H9 (cell line): ENCODE data around the gene B4GALNT1. TPM values are rescaled to one million over a fixed set of nuclear protein-coding genes. Genes with fewer than 3 reads are reported as not detected.
"Not testable (repeated sequence)": the region's sequence is repeated elsewhere in the genome, so short reads cannot be mapped to it uniquely, and the experiment has no call there.

Experiments
- DNase-seq: peaks from one replicate; pipeline ENCODE4 v3.0.0-alpha.2; 2017
- H2AFZ ChIP-seq: one replicate; pipeline ENCODE4 v1.6.1; 2013; ENCODE audit warnings: mild to moderate bottlenecking, low read length, control low read depth, moderate library complexity
- H2AK5ac ChIP-seq: 2 replicates; pipeline ENCODE4 v1.6.1; 2013; ENCODE audit warnings: low read length, control low read depth, mixed read lengths; ENCODE audit not compliant: insufficient read length
- H2BK120ac ChIP-seq: one replicate; pipeline ENCODE4 v1.6.1; 2013; ENCODE audit warnings: low read depth, mild to moderate bottlenecking, low read length, control low read depth, inconsistent platforms; ENCODE audit not compliant: poor library complexity, severe bottlenecking
- H2BK12ac ChIP-seq: 2 replicates; pipeline ENCODE4 v1.6.1; 2013; ENCODE audit warnings: low read length, control low read depth, mixed read lengths, low read depth; ENCODE audit not compliant: insufficient read length
- H2BK15ac ChIP-seq: 2 replicates; pipeline ENCODE4 v1.6.1; 2013; ENCODE audit warnings: low read depth, low read length, control low read depth
- H2BK20ac ChIP-seq: one replicate; pipeline ENCODE4 v1.6.1; 2013; ENCODE audit warnings: low read depth, mild to moderate bottlenecking, low read length, control low read depth, inconsistent platforms; ENCODE audit not compliant: poor library complexity, severe bottlenecking
- H2BK5ac ChIP-seq: 2 replicates; pipeline ENCODE4 v1.6.1; 2013; ENCODE audit warnings: low read length, control low read depth, mixed read lengths; ENCODE audit not compliant: insufficient read length
- H3K14ac ChIP-seq: 2 replicates; pipeline ENCODE4 v1.6.1; 2013; ENCODE audit warnings: low read length, control low read depth; ENCODE audit not compliant: insufficient read depth
- H3K18ac ChIP-seq: 2 replicates; pipeline ENCODE4 v1.6.1; 2013; ENCODE audit warnings: low read depth, mild to moderate bottlenecking, mixed read lengths, low read length, control low read depth; ENCODE audit not compliant: insufficient read length
- H3K23ac ChIP-seq: 2 replicates; pipeline ENCODE4 v1.6.1; 2013; ENCODE audit warnings: low read length, control low read depth, mixed read lengths, low read depth; ENCODE audit not compliant: insufficient read length
- H3K23me2 ChIP-seq: 2 replicates; pipeline ENCODE4 v1.6.1; 2013; ENCODE audit warnings: low read depth, mild to moderate bottlenecking, mixed read lengths, low read length, control low read depth; ENCODE audit not compliant: insufficient read length, poor library complexity, severe bottlenecking
- H3K27ac ChIP-seq: 2 replicates; pipeline ENCODE4 v1.5.1; 2013; ENCODE audit warnings: low read length, control low read depth, mixed read lengths, low read depth; ENCODE audit not compliant: insufficient read length
- H3K27me3 ChIP-seq: 2 replicates; pipeline ENCODE4 v1.6.1; 2013; ENCODE audit warnings: low read length, control low read depth, inconsistent platforms; ENCODE audit not compliant: insufficient read depth
- H3K4ac ChIP-seq: 2 replicates; pipeline ENCODE4 v1.6.1; 2013; ENCODE audit warnings: low read depth, mild to moderate bottlenecking, control low read depth, inconsistent platforms, low read length, moderate library complexity
- H3K4me1 ChIP-seq: 2 replicates; pipeline ENCODE4 v1.6.1; 2013; ENCODE audit warnings: low read length, control low read depth, inconsistent platforms; ENCODE audit not compliant: insufficient read depth
- H3K4me2 ChIP-seq: 2 replicates; pipeline ENCODE4 v1.6.1; 2013; ENCODE audit warnings: low read length, control low read depth, mixed read lengths; ENCODE audit not compliant: insufficient read length, insufficient read depth
- H3K56ac ChIP-seq: 2 replicates; pipeline ENCODE4 v1.6.1; 2013; ENCODE audit warnings: low read depth, mild to moderate bottlenecking, mixed read lengths, low read length, control low read depth; ENCODE audit not compliant: insufficient read length
- H3K79me1 ChIP-seq: 2 replicates; pipeline ENCODE4 v1.6.1; 2013; ENCODE audit warnings: low read depth, mild to moderate bottlenecking, moderate library complexity, low read length, control low read depth, inconsistent platforms; ENCODE audit not compliant: insufficient read depth, poor library complexity, severe bottlenecking
- H3K79me2 ChIP-seq: 2 replicates; pipeline ENCODE4 v1.6.1; 2013; ENCODE audit warnings: low read length, control low read depth, inconsistent platforms; ENCODE audit not compliant: insufficient read depth
- H3K9ac ChIP-seq: 2 replicates; pipeline ENCODE4 v1.6.1; 2013; ENCODE audit warnings: low read length, control low read depth, mixed read lengths; ENCODE audit not compliant: insufficient read length; ENCODE audit errors: extremely low read depth
- H3K9me3 ChIP-seq: one replicate; pipeline ENCODE4 v1.6.1; 2013; ENCODE audit warnings: low read depth, low read length, inconsistent platforms; ENCODE audit not compliant: control insufficient read depth
- H3T11ph ChIP-seq: one replicate; pipeline ENCODE4 v1.6.1; 2013; ENCODE audit warnings: mild to moderate bottlenecking, low read length, control low read depth, inconsistent platforms
- H4K20me1 ChIP-seq: one replicate; pipeline ENCODE4 v1.6.1; 2013; ENCODE audit not compliant: control insufficient read depth, insufficient read length, insufficient read depth
- H4K5ac ChIP-seq: 2 replicates; pipeline ENCODE4 v1.6.1; 2013; ENCODE audit warnings: low read depth, mild to moderate bottlenecking, mixed read lengths, low read length, control low read depth; ENCODE audit not compliant: insufficient read length
- H4K8ac ChIP-seq: replicated peaks from 2 replicates; pipeline ENCODE4 v1.6.1; 2013; ENCODE audit warnings: low read length, control low read depth, mixed read lengths, low read depth; ENCODE audit not compliant: insufficient read length
- H4K91ac ChIP-seq: 2 replicates; pipeline ENCODE4 v1.6.1; 2013; ENCODE audit warnings: low read depth, mild to moderate bottlenecking, moderate library complexity, mixed read lengths, low read length, control low read depth; ENCODE audit not compliant: insufficient read length
- H3K27ac Mint-ChIP-seq, 3 experiments: 2 replicates in 2 of 3; 3 replicates in 1 of 3; pipeline ENCODE4 v1.8.0; 2020 to 2021; ENCODE audit warnings: mixed read lengths in 3 of 3, mild to moderate bottlenecking in 1 of 3, moderate library complexity in 1 of 3
- H3K27me3 Mint-ChIP-seq: 2 replicates; pipeline ENCODE4 v1.8.0; 2021; ENCODE audit warnings: low read depth, mild to moderate bottlenecking, moderate library complexity, mixed read lengths
- H3K36me3 Mint-ChIP-seq, 3 experiments: 2 replicates in 2 of 3; 3 replicates in 1 of 3; pipeline ENCODE4 v1.8.0; 2020 to 2021; ENCODE audit warnings: low read depth in 3 of 3, mixed read lengths in 3 of 3; ENCODE audit not compliant: insufficient read depth in 1 of 3
- H3K4me1 Mint-ChIP-seq, 2 experiments: 2 replicates each; pipeline ENCODE4 v1.8.0; 2020; ENCODE audit warnings: mixed read lengths in 2 of 2
- H3K4me3 Mint-ChIP-seq, 2 experiments: 2 replicates in 1 of 2; 3 replicates in 1 of 2; pipeline ENCODE4 v1.8.0; 2020 to 2021; ENCODE audit warnings: mild to moderate bottlenecking in 2 of 2, mixed read lengths in 2 of 2, moderate library complexity in 1 of 2
- H3K9me3 Mint-ChIP-seq, 2 experiments: 2 replicates in 1 of 2; 3 replicates in 1 of 2; pipeline ENCODE4 v1.8.0; 2020; ENCODE audit warnings: mild to moderate bottlenecking in 2 of 2, mixed read lengths in 2 of 2, moderate library complexity in 1 of 2
- WGBS: extraction: QIAGEN DNeasy Blood & Tissue Kit; methylation state at CpG from one replicate; pipeline ENCODE4 v1.1.7; 2013; ENCODE audit warnings: missing lambda C conversion rate, low lambda C conversion rate, mixed read lengths; ENCODE audit not compliant: insufficient read length; ENCODE audit errors: extremely low coverage; 5-methylcytosine and 5-hydroxymethylcytosine counted together
- total RNA-seq: library from RNA; stranded (reverse); gene quantifications from 2 replicates; pipeline ENCODE4 v1.2.1, GENCODE V29; 2021
- TF ChIP-seq, protein P1 (sequence below): fragments of 200-600 bp; sonication (generic); conservative IDR thresholded peaks from 3 replicates; pipeline ENCODE4 v1.8.0; 2021; ENCODE audit warnings: antibody characterized with exemption, mild to moderate bottlenecking

The B4GALNT1 gene
- total RNA-seq, 1 experiment from 2014 or later, result 2.3 TPM

DNA sequence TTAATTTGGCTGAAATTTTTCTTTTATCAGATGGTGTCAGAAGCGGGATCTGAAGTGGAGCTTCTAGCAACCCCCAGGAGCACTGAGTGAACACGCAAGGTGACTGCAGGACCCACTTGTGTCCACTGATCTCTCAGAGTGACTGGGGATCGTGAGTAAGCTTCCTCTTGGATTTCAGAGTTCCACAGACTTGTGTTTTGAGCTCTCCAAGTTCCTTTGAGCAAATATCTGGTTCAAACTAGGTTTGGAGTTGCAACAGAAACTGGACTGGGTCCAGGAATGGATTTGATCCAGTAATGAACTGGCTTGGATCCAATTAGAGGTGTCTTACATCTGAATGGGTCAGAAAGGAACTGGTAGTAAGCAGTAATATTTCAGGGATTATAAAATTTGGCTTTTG is 24.7 kb upstream of the B4GALNT1 start:
- H3K4me1 Mint-ChIP-seq, result no peaks in the 10 kb centered on the region
- H3K79me2 ChIP-seq, result no peaks in the 10 kb centered on the region
- H3K27ac ChIP-seq, result no peak overlapping the region
- H3K9ac ChIP-seq, result no peak overlapping the region
- H3K27ac Mint-ChIP-seq, result no peak overlapping the region
- H3K27me3 ChIP-seq, result no peaks in the 10 kb centered on the region
- no peak overlapping the region for H3K56ac ChIP-seq
- no peaks in the 10 kb centered on the region for H3K4me1 ChIP-seq
- DNase-seq, result no peak
- H2BK5ac ChIP-seq, result no peak overlapping the region
- no peak overlapping the region for H3K4me2 ChIP-seq
- H2BK20ac ChIP-seq, result no peak overlapping the region
- H3K27me3 Mint-ChIP-seq, result peaks cover 23% of the 10 kb centered on the region
- H3K4me3 Mint-ChIP-seq, result no peak overlapping the region
- no peak overlapping the region for H2BK120ac ChIP-seq
- H3K23me2 ChIP-seq, result no peaks in the 10 kb centered on the region
- no peak overlapping the region for H2AFZ ChIP-seq
- H4K8ac ChIP-seq, result no peak overlapping the region
- H3K9me3 Mint-ChIP-seq, result peaks cover 72 to 79% of the 10 kb centered on the region in 2 experiments
- H3K14ac ChIP-seq, result no peak overlapping the region
- H3K79me1 ChIP-seq, result no peaks in the 10 kb centered on the region
- H4K5ac ChIP-seq, result no peak overlapping the region
- H3K36me3 Mint-ChIP-seq, result peaks cover 0 to 14% (median 7%) of the 10 kb centered on the region in 3 experiments; a peak in 3 of 7 replicates
- no peak overlapping the region for H2AK5ac ChIP-seq
- H4K20me1 ChIP-seq, result no peaks in the 10 kb centered on the region
- H2BK15ac ChIP-seq, result no peak overlapping the region
- no peak overlapping the region for H3K23ac ChIP-seq
- WGBS, result no CpG with 5 or more reads among the region's 3 CpGs
- no peak overlapping the region for H4K91ac ChIP-seq
- no peak overlapping the region for H3T11ph ChIP-seq
- H3K9me3 ChIP-seq, result no peaks in the 10 kb centered on the region
- H3K4ac ChIP-seq, result no peak overlapping the region
- H2BK12ac ChIP-seq, result no peak overlapping the region
- no peak overlapping the region for H3K18ac ChIP-seq
- TF ChIP-seq, protein P1, sequence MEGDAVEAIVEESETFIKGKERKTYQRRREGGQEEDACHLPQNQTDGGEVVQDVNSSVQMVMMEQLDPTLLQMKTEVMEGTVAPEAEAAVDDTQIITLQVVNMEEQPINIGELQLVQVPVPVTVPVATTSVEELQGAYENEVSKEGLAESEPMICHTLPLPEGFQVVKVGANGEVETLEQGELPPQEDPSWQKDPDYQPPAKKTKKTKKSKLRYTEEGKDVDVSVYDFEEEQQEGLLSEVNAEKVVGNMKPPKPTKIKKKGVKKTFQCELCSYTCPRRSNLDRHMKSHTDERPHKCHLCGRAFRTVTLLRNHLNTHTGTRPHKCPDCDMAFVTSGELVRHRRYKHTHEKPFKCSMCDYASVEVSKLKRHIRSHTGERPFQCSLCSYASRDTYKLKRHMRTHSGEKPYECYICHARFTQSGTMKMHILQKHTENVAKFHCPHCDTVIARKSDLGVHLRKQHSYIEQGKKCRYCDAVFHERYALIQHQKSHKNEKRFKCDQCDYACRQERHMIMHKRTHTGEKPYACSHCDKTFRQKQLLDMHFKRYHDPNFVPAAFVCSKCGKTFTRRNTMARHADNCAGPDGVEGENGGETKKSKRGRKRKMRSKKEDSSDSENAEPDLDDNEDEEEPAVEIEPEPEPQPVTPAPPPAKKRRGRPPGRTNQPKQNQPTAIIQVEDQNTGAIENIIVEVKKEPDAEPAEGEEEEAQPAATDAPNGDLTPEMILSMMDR, result no peak

DNA sequence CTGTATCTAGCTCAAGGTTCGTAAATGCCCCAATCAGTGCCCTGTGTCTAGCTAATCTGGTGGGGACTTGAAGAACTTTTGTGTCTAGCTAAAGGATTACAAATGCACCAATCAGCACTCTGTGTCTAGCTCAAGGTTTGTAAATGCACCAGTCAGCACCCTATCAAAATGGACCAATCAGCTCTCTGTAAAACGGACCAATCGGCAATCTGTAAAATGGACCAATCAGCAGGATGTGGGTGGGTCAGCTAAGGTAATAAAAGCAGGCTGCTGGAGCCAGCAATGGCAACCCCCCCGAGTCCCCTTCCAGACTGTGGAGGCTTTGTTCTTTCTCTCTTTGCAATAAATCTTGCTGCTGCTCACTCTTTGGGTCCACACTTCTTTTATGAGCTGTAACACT is 23.4 kb upstream of the B4GALNT1 start:
- not testable (repeated sequence) for H3K18ac ChIP-seq, H3K4me2 ChIP-seq, H3K4ac ChIP-seq, H4K91ac ChIP-seq, H3K4me3 Mint-ChIP-seq, H2AFZ ChIP-seq, H4K5ac ChIP-seq, H2BK15ac ChIP-seq, H2BK20ac ChIP-seq, H3K23me2 ChIP-seq, H3K14ac ChIP-seq, H3K56ac ChIP-seq, DNase-seq, H2BK120ac ChIP-seq, H2AK5ac ChIP-seq, H3T11ph ChIP-seq, H3K9me3 ChIP-seq, H3K9ac ChIP-seq, H3K27ac ChIP-seq, H4K8ac ChIP-seq, H3K27me3 ChIP-seq, H2BK12ac ChIP-seq, H4K20me1 ChIP-seq, H3K27ac Mint-ChIP-seq, H3K79me2 ChIP-seq, H3K4me1 ChIP-seq, H2BK5ac ChIP-seq, H3K4me1 Mint-ChIP-seq, H3K79me1 ChIP-seq, H3K23ac ChIP-seq
- H3K27me3 Mint-ChIP-seq, result peaks cover 23% of the 10 kb centered on the region
- no CpG with 5 or more reads among the region's 4 CpGs for WGBS
- peaks cover 68 to 72% of the 10 kb centered on the region in 2 experiments for H3K9me3 Mint-ChIP-seq
- peaks cover 0 to 14% (median 7%) of the 10 kb centered on the region in 3 experiments; a peak in 3 of 7 replicates for H3K36me3 Mint-ChIP-seq
